HG03060 (cell line): ENCODE results near the gene DDIT4.
A peak's percentile ranks its signal among the peaks of the same experiment; 100 is the strongest.
"Not testable (repeated sequence)": the region's sequence is repeated elsewhere in the genome, so short reads cannot be mapped to it uniquely, and the experiment has no call there.

ENCODE experiments used
- ATAC-seq: cut with Tn5 transposase; IDR thresholded peaks from one replicate; pipeline ENCODE4 v1.9.1; 2021; ENCODE audit warnings: low read depth, moderate number of reproducible peaks; ENCODE audit not compliant: unreplicated experiment

Gene DDIT4, protein sequence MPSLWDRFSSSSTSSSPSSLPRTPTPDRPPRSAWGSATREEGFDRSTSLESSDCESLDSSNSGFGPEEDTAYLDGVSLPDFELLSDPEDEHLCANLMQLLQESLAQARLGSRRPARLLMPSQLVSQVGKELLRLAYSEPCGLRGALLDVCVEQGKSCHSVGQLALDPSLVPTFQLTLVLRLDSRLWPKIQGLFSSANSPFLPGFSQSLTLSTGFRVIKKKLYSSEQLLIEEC

GRCh38 chr10:72273410-72274212 lies at the start of gene DDIT4:
DDIT4 (plus strand) TSS chr10:72273924; CDS start chr10:72274217, 293 bp downstream.
- peak; percentile 70 for ATAC-seq

GRCh38 chr10:72224191-72224590 lies 49.5 kb upstream of the DDIT4 start:
- not testable (repeated sequence) for ATAC-seq

- no peak for ATAC-seq
These were observed 47.2 kb upstream of the DDIT4 start for GRCh38 chr10:72226418-72227027.

DNA sequence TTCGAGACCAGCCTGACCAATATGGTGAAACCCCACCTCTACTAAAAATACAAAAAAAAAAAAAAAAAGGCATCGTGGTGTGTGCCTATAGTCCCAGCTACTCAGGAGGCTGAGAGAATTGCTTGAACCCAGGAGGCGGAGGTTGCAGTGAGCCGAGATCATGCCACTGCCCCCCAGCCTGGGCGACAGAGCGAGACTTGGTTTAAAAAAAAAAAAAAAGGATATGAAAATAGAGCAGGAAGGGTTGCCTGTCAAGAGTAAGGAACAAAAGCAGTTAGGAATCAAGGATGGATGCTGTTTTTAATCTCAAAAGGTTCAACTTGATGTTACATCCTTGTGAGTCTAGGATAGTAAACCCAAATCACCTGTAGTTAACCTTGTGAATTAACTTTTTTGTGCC lies 45.9 kb upstream of the DDIT4 start:
- ATAC-seq, result no peak

GRCh38 chr10:72228318-72228751 lies 45.4 kb upstream of the DDIT4 start:
- no peak for ATAC-seq

DNA sequence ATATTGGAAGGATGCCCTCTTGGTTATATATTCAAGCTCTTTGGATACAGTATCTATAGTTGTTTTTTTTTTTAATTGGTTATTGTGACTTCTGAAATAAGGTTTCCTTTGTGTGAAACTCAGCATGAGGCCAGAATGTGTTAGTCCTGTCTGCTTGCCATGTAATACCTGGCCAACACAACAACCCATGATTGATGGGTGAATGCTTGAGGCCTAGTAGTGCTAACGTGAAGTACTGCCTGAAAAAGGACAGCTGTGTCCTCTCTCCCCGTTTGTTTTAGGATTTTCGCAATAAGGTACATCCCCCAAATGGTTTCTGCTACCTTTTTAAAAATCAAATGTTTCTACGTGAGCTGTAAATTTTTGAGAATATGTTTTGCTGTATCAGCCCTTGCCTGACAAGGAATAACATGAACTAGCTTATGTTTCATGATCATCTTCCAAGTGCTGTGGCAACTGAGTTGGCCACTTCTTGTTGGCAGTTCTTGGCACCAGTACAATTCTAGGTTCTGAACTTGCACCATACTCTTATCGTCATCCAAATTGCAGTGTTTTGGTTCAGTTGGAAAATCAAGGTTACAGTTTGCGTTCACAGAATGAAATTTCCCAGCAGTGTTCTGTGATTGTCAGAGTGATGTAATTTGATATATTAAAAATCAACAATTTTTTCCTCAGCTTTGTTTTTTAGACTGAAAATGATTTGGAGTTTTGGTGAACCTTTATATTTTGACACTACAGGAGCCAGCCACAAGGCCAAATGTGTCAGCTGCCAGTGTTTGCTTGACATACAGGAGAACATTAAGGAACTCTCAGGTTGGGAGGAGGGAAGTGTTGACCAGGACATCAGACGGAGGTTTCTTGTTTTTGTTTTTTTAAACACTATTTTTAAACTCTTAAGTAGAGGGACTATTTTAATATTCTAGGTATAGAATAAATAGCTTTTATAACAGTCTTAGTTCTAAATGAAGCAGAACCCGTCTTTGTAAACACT lies 44.2 kb upstream of the DDIT4 start:
- no peak for ATAC-seq

GRCh38 chr10:72233621-72234020 lies 40.1 kb upstream of the DDIT4 start:
- ATAC-seq, result no peak

- no peak for ATAC-seq
These were observed 39.1 kb upstream of the DDIT4 start for GRCh38 chr10:72234560-72235095.

GRCh38 chr10:72235544-72236279 lies 38.0 kb upstream of the DDIT4 start:
- no peak for ATAC-seq

DNA sequence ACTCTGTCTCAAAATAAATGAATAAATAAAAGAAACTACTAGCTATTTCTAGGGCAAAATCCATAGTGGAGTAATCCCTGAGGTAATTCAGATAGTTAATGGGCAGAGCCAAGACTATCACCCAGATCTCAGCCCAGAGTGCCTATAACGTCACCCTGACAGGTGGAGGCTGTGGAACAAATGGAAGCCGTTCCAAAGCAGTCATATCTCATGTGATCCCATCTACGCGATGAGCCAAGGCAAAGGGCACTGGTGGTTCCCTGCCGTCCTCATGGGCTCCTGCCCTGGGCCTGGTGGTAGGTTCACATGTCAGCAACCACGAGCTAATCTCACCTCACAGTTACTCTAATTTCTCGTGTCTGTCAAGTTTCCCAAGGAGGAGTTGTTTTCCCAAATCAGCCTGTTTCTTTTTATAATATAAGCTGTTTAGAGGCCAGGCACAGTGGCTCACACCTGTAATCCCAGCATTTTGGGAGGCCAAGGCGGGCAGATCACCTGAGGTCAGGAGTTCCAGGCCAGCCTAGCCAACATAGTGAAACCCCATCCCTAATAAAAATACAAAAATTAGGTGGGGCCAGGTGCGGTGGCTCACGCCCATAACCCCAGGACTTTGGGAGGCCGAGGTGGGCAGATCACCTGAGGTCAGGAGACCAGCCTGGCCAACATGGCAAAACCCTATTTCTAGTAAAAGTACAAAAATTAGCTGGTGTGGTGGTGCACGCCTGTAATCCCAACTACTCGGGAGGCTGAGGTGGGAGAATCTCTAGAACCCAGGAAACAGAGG lies 35.1 kb upstream of the DDIT4 start:
- ATAC-seq, result no peak

- no peak for ATAC-seq
These were observed 34.3 kb upstream of the DDIT4 start for GRCh38 chr10:72239409-72239808.

GRCh38 chr10:72240371-72240770 lies 33.4 kb upstream of the DDIT4 start:
- no peak for ATAC-seq

- ATAC-seq, result no peak
These were observed 32.0 kb upstream of the DDIT4 start for GRCh38 chr10:72241691-72242252.

DNA sequence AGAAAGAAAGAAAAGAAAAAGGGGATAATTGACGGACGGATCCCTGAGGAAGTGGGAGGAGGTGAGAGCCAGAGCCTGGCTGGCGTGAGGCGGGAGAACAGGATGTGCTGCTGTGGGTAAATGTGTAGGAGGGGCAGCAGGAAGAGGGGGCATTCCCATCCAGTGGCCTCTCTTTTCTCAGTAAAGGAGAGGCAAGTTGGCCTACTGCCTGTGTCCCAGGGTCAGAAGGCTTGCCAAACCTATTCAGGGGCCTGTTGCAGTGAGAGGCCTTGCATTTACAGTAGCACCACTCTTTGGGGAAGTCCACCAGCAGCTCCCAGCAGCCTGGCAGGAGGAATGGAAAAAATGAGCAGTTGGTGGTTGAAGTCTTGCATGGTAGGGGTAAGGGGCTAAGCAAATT lies 31.0 kb upstream of the DDIT4 start:
- no peak for ATAC-seq

- ATAC-seq, result no peak
These were observed 29.8 kb upstream of the DDIT4 start for GRCh38 chr10:72243822-72244437.

GRCh38 chr10:72244573-72245038 lies 29.1 kb upstream of the DDIT4 start:
- no peak for ATAC-seq

- no peak for ATAC-seq
These were observed 27.7 kb upstream of the DDIT4 start for GRCh38 chr10:72245949-72246525.
